SU-DHL-6 (cell line): Measurements from ENCODE around the gene LAPTM5.

Source experiments
- H2AFZ ChIP-seq: fragments of 200-600 bp; sonication (generic); 2 replicates; pipeline ENCODE4 v1.6.1; 2014; ENCODE audit warnings: low read depth, mild to moderate bottlenecking, moderate library complexity, mixed read lengths, antibody characterized with exemption, low read length; ENCODE audit not compliant: severe bottlenecking
- H3F3A ChIP-seq: fragments of 200-600 bp; shearing (Covaris generic); 2 replicates; pipeline ENCODE4 v1.6.0; 2016; ENCODE audit warnings: antibody characterized with exemption, mild to moderate bottlenecking; ENCODE audit not compliant: insufficient read depth
- H3K27ac ChIP-seq: fragments of 200-600 bp; sonication (generic); 2 replicates; pipeline ENCODE4 v1.5.1; 2016; ENCODE audit warnings: low read depth, mild to moderate bottlenecking, low read length, moderate library complexity, mixed read lengths
- H3K27me3 ChIP-seq: fragments of 200-600 bp; sonication (generic), shearing (Covaris generic); 2 replicates; pipeline ENCODE4 v1.6.0; 2014; ENCODE audit warnings: mild to moderate bottlenecking, low read length
- H3K36me3 ChIP-seq: fragments of 200-600 bp; sonication (generic); 2 replicates; pipeline ENCODE4 v1.6.1; 2014; ENCODE audit warnings: mild to moderate bottlenecking, low read length, mixed read lengths
- H3K4me2 ChIP-seq: fragments of 300-600, 200-600 bp; shearing (Covaris generic), sonication (generic); 2 replicates; pipeline ENCODE4 v1.6.0; 2014; ENCODE audit warnings: low read length, low read depth, mild to moderate bottlenecking; ENCODE audit not compliant: poor library complexity, severe bottlenecking
- H3K4me3 ChIP-seq: fragments of 200-600 bp; sonication (generic); 2 replicates; pipeline ENCODE4 v1.5.1; 2014; ENCODE audit warnings: antibody characterized with exemption, low read length, mild to moderate bottlenecking, mixed read lengths; ENCODE audit not compliant: insufficient read depth, poor library complexity, severe bottlenecking
- H3K79me2 ChIP-seq: fragments of 200-600 bp; sonication (generic); 2 replicates; pipeline ENCODE4 v1.6.1; 2014; ENCODE audit warnings: mild to moderate bottlenecking, low read length, moderate library complexity; ENCODE audit not compliant: insufficient read depth
- H3K9ac ChIP-seq: fragments of 200-600 bp; sonication (generic); 2 replicates; pipeline ENCODE4 v1.7.0; 2014; ENCODE audit warnings: mild to moderate bottlenecking, low read length
- H3K9me2 ChIP-seq: fragments of 200-600 bp; sonication (generic); replicated peaks from 2 replicates; pipeline ENCODE4 v1.6.1; 2014; ENCODE audit warnings: low read length; ENCODE audit not compliant: insufficient read depth
- H3K9me3 ChIP-seq: fragments of 200-600 bp; sonication (generic); 2 replicates; pipeline ENCODE4 v1.6.1; 2014; ENCODE audit warnings: low read length, mixed read lengths; ENCODE audit not compliant: insufficient read depth
- H4K20me1 ChIP-seq: fragments of 200-600 bp; sonication (generic); 2 replicates; pipeline ENCODE4 v1.6.1; 2014; ENCODE audit warnings: low read depth, mild to moderate bottlenecking, antibody characterized with exemption, low read length, moderate library complexity, mixed read lengths
- EZH2phosphoT487 ChIP-seq: fragments of 200-600 bp; sonication (generic), shearing (Covaris generic); conservative IDR thresholded peaks from 2 replicates; pipeline ENCODE4 v1.6.1; 2018; ENCODE audit warnings: mild to moderate bottlenecking, antibody characterized with exemption, low read length, moderate library complexity, mixed read lengths
- TF ChIP-seq, protein P1 (sequence below): fragments of 200-600 bp; sonication (generic); IDR thresholded peaks from one replicate; pipeline ENCODE4 v1.5.1; 2017; ENCODE audit warnings: antibody characterized with exemption, mild to moderate bottlenecking, low read length, moderate library complexity; ENCODE audit not compliant: insufficient read depth, poor library complexity, severe bottlenecking

LAPTM5 gene

DNA sequence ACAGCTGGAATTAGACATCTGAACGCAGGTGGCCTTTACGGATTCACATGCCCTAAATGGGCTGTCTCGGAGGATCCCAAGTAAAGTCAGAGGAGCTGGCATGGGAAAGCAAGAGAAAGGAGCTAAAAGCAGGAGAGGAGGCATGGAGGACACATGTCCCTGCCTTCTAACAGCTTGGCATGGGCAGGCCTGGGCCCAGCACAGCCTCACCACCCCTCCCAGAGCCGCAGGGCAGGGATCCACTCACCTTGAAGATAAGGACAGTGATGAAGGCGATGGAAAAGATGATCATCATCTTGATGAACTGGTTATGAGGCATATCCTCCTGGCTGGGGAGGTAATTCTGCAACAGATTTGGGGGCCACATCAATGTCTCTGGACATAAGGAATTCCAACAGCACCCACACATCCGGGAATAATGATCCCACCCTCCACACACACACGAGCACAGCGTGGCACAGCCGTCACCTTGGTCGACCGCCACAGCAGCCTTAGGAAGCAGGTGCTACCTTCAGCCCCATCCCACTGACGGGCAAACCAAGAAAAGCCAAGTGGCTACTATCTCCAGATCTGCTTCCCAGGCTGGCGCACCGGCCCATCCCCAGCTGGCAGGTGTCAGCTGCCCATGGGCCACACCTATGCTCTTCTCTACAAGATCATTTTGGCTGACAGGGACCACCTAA is 20.1 kb downstream of the LAPTM5 start:
- H3F3A ChIP-seq, result peaks cover 33% of the 10 kb centered on the region
- peaks cover 18% of the 10 kb centered on the region; the same call in 1 of the 2 replicates for H4K20me1 ChIP-seq

DNA sequence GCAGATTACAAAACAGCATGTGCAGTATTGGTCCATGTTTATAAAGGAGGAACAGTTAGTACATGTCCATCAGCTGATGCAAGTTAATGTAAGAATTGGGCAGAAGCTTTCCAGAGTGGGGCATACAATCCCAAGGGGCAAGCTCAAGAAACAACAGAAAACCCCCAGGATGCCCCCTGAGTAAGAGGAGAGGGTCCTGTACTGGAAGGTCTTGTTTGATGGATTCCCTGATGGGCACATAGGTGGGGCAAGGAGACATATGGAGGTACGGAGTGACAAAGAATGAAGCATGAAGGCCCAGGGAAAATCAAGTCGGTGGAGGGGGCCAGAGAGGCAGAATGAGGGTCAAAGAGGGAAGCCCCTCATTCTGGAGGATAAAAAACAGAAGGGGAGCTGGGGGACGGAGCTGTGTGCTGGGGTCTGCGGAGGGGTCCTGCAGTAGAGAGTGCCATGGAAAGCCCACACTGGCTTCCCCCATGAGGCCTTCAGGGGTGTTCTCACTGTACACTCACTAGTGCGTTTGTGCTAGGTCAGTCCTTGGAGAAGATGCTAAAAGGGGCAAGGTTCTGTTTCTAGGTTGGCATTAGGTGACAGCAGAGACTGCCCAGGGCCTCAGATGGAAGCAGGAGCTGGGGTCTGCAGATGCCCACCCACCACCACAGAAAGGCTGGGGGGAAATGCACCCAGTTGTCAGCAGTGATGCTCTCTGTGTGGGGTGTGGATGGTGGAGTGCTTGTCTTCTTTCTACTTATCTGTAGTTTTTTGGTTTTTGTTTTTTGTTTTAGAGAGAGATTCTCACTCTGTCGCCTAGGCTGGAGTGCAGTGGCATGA is 21.7 kb downstream of the LAPTM5 start:
- Histone ChIP-seq H3K9me2 (no peaks in the 10 kb centered on the region), H3K27ac (no peak overlapping the region), H4K20me1 (peaks cover 4% of the 10 kb centered on the region; the same call in 1 of the 2 replicates), H3K4me2 (no peak overlapping the region), H3F3A (peaks cover 36% of the 10 kb centered on the region), H2AFZ (no peak overlapping the region), H3K4me3 (no peak overlapping the region), H3K9me3 (no peaks in the 10 kb centered on the region), H3K79me2 (peaks cover 12% of the 10 kb centered on the region; the same call in 1 of the 2 replicates), H3K9ac (no peak overlapping the region), H3K27me3 (no peaks in the 10 kb centered on the region), H3K36me3 (peaks cover 26% of the 10 kb centered on the region; the same call in 1 of the 2 replicates)
- TF ChIP-seq, protein P1, sequence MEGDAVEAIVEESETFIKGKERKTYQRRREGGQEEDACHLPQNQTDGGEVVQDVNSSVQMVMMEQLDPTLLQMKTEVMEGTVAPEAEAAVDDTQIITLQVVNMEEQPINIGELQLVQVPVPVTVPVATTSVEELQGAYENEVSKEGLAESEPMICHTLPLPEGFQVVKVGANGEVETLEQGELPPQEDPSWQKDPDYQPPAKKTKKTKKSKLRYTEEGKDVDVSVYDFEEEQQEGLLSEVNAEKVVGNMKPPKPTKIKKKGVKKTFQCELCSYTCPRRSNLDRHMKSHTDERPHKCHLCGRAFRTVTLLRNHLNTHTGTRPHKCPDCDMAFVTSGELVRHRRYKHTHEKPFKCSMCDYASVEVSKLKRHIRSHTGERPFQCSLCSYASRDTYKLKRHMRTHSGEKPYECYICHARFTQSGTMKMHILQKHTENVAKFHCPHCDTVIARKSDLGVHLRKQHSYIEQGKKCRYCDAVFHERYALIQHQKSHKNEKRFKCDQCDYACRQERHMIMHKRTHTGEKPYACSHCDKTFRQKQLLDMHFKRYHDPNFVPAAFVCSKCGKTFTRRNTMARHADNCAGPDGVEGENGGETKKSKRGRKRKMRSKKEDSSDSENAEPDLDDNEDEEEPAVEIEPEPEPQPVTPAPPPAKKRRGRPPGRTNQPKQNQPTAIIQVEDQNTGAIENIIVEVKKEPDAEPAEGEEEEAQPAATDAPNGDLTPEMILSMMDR, result no peak
- no peak for TF ChIP-seq EZH2phosphoT487

More for the DNA sequence above, 20.1 kb downstream of the LAPTM5 start:
- Histone ChIP-seq H3K27me3 (no peaks in the 10 kb centered on the region), H3K79me2 (peaks cover 28% of the 10 kb centered on the region), H3K9me3 (no peaks in the 10 kb centered on the region), H3K4me3 (no peak overlapping the region), H3K9me2 (no peaks in the 10 kb centered on the region), H3K4me2 (no peak overlapping the region), H2AFZ (no peak overlapping the region), H3K9ac (no peak overlapping the region), H3K36me3 (peaks cover 32% of the 10 kb centered on the region), H3K27ac (no peak overlapping the region)
- TF ChIP-seq, protein P1, result no peak
- TF ChIP-seq EZH2phosphoT487, result no peak

DNA sequence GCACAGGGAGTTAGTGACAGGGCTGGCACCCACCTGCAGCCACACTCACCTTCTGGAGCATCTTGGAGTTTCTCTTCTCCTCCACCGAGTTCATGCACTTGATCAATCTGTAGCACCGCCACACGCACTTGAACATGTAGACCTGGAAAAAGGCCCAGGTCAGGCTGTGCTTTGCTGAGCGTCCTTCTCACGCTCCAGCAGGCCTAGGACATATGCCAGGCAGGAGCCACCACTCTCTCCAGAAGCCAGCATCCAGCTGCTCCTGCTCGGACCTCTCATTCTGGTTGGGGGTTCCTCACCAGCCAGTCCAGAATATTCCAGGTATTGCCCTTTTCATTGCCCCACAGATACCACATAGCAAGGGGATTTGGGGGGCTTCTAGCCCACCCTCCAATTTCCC is 22.4 kb downstream of the LAPTM5 start:
- Histone ChIP-seq H3K9me2 (no peaks in the 10 kb centered on the region), H3K4me3 (no peak overlapping the region), H3K27ac (no peak overlapping the region), H3K9ac (no peak overlapping the region), H3K9me3 (no peaks in the 10 kb centered on the region), H3K27me3 (no peaks in the 10 kb centered on the region), H3K36me3 (peaks cover 26% of the 10 kb centered on the region; the same call in 1 of the 2 replicates), H3F3A (peaks cover 36% of the 10 kb centered on the region), H4K20me1 (no peaks in the 10 kb centered on the region), H3K4me2 (no peak overlapping the region), H2AFZ (no peak overlapping the region), H3K79me2 (0 out of 2 replicates have a peak, but pooled peaks cover 6% of the 10 kb centered on the region)
- no peak for TF ChIP-seq EZH2phosphoT487
- TF ChIP-seq, protein P1, result no peak
